Measurements from ENCODE around the gene XXYLT1. TPM values are rescaled to one million over a fixed set of nuclear protein-coding genes. Genes with fewer than 3 reads are reported as not detected.

XXYLT1 gene
- total RNA-seq, 4 donors from 2014 or later = 7.5 to 19.4 (median 10.6) TPM

DNA sequence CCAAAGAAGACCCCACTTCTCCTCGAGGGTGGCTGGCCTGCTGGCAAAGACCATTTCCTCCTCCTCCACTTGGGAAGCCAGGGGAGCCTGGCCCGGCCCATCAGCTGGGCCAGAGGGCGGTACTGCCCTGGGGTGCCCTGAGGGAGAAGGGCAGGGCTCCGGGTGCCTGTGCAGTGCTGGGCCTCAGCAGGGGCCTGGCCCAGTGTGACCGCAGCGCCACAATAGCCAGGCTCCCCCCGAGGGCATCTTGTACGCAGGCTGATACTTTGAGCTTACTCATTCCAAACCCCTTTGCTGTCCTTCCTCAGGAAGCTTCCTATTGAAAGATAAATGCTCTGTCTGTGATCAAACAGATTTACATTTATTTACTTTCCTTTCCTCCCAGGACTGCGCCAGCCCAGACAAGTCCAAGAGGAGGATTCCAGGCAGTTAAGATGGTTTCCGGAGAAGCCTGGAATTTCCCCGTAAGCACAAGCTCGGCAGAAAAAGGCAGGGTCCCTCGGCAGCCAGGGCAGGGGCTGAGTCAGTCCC lies 240.1 kb downstream of the XXYLT1 start:
- TF ChIP-seq, protein P1, sequence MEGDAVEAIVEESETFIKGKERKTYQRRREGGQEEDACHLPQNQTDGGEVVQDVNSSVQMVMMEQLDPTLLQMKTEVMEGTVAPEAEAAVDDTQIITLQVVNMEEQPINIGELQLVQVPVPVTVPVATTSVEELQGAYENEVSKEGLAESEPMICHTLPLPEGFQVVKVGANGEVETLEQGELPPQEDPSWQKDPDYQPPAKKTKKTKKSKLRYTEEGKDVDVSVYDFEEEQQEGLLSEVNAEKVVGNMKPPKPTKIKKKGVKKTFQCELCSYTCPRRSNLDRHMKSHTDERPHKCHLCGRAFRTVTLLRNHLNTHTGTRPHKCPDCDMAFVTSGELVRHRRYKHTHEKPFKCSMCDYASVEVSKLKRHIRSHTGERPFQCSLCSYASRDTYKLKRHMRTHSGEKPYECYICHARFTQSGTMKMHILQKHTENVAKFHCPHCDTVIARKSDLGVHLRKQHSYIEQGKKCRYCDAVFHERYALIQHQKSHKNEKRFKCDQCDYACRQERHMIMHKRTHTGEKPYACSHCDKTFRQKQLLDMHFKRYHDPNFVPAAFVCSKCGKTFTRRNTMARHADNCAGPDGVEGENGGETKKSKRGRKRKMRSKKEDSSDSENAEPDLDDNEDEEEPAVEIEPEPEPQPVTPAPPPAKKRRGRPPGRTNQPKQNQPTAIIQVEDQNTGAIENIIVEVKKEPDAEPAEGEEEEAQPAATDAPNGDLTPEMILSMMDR (IDR thresholded peaks at IDR 0.05; ENCODE audit: low read depth) = no peak

DNA sequence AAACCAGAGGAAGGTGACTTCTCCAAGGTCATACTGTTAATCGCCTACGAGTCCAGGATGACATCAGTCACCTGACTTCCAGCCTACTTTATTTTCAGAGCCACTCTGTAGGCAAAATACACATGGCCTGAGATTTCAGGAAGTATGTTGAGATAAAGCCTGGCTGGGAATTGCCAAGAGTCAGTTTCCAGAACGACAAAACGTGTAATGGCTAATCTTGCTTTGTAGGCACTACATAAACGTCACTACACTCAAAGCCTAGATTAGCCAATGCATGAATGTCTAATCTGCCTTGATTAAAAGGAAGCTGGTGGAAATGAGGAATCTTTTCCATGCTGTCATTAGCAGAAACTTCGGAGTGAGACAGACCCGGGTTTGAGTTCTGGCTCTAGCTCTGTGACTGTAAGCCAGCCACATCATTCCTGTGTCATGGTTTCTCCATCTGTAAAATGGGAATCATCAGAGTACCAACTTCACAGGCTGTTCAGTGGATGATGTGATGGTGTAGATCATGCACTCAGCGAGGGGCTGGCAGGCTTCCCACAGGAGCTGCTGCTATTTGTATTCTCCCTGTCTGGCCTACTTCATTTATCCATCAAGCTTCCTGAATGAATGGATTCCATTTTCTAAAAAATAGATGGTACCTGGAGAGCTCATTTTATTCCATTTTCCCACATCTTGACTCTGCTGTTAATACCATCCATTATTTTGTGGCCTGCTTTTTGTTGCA lies 241.9 kb downstream of the XXYLT1 start:
- TF ChIP-seq, protein P1 (IDR thresholded peaks at IDR 0.05; ENCODE audit: low read depth) = no peak

DNA sequence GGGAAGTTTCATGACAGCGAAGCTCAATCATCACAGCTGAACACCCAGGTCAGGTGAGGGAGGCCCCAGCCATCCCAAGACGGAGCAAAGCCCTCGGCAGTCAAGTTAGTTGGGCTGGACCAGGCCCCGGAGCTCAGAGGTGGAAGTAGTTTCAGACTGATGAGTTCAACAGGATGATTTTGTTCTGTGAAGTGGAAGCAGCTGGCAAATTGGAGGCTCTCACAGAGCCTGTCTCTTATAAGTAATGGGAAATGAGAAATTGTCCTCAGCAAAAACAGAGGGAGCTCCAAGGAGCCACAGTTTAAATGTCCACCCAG lies 245.1 kb downstream of the XXYLT1 start:
- TF ChIP-seq, protein P1 (IDR thresholded peaks at IDR 0.05; ENCODE audit: low read depth) = no peak

DNA sequence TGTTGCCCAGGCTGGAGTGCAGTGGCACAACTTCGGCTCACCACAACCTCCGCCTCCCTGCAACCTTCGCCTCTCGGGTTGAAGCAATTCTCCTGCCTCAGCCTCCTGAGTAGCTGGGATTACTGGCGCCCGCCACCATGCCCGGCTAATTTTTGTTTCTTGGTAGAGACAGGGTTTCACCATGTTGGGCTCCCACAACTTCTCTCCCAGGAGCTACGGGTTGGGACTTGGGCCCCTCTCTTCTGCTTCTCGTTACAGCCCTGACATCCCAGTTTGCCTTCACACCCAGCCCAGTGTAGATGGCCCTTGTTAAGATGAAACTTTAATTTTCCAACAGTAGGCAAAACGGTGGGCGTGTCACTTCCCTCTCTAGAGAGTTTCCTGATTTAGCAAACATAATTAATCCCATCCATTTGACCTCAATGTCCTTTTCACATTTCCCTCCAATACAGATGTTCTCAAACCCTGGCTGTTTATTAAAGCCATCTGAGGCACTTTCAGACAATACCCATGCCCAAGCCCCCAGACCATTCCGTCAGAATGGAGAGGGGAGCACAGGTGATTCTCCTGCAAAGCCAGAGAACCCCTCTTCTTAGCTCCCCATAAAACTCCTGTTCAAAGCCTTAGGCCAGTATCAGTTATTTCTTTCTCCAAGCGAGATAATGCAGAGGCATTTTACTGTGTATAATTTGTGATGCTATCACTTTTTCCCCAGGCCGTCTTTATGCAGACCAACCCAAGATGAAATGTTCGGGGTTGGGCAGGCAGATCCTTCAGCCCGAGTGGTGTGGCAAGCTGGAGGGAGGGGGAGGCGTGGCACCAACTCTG lies 245.7 kb downstream of the XXYLT1 start:
- TF ChIP-seq, protein P1 (IDR thresholded peaks at IDR 0.05; ENCODE audit: low read depth) = no peak

DNA sequence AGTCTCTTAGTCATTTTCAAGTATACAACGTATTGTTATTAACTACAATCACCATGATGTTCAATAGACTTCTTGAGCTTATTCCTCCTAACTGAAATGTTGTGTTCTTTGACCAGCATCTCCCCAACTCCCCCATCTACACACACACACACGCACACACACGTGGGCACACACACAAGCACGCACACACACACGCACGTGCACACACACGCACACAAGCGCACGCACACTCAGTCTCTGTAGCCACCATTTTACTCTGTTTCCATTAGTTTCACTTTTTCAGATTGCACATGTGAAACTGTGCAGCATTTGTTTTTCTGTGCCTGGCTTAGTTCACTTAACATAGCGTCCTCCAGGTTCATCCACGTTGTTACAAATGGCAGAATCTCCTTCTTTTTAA lies 247.0 kb downstream of the XXYLT1 start:
- TF ChIP-seq, protein P1 (IDR thresholded peaks at IDR 0.05; ENCODE audit: low read depth) = no peak

DNA sequence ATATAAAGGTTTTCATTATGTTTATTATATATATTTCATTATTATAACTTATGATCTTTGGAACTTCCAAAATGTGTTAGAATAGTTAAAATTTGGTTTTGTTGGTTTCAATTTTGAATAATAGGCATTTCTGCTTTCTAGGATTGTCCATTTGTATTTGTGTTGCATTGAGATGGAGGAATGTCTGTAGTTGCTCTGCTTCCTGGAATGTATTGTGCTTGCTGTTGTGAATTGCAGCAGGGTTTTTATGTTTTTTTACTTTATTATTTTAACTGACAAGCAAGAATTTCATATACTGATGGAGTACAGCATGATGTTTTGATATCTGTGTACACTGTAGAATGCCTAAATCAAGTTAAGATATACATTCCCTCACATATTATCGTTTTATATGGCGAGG lies 247.4 kb downstream of the XXYLT1 start:
- TF ChIP-seq, protein P1 (IDR thresholded peaks at IDR 0.05; ENCODE audit: low read depth) = no peak

DNA sequence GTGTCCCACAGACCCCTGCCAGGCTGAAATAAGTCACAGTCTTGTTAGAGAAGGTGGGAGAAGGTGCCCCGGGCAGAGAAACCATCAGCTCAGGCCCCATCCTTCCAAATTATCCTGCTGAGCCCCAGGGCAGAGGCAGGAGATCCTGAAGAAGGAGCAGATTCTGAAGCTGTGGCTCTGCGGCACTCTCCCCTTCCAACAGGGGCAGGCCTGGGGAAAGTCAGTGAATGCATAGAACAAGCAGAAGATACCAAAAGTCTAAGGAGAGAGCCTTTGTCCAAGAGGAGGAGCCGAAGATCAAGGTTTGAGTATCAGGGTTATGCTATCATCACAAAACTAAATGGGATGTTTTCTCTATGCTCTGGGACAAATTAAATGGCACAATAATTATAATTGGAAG lies 249.3 kb downstream of the XXYLT1 start:
- TF ChIP-seq, protein P1 (IDR thresholded peaks at IDR 0.05; ENCODE audit: low read depth) = no peak
